HUES48 (cell line): ENCODE results near the gene FAM120AOS.
A peak's percentile ranks its signal among the peaks of the same experiment; 100 is the strongest.

Experiments
- H3K27ac ChIP-seq: one replicate; pipeline ENCODE4 v1.7.0; 2013; ENCODE audit warnings: low read depth, low read length, inconsistent platforms
- H3K27me3 ChIP-seq: 2 replicates; pipeline ENCODE4 v1.6.1; 2013; ENCODE audit warnings: mild to moderate bottlenecking, low read length; ENCODE audit not compliant: control insufficient read depth, insufficient read depth
- H3K36me3 ChIP-seq: 2 replicates; pipeline ENCODE4 v1.6.1; 2013; ENCODE audit warnings: low read length; ENCODE audit not compliant: control insufficient read depth, insufficient read depth
- H3K4me1 ChIP-seq: 2 replicates; pipeline ENCODE4 v1.6.1; 2013; ENCODE audit warnings: mild to moderate bottlenecking, low read length; ENCODE audit not compliant: control insufficient read depth, insufficient read depth
- H3K4me3 ChIP-seq: 2 replicates; pipeline ENCODE4 v1.5.1; 2013; ENCODE audit warnings: mild to moderate bottlenecking, low read depth, low read length
- H3K9ac ChIP-seq: 2 replicates; pipeline ENCODE4 v1.6.1; 2013; ENCODE audit warnings: mild to moderate bottlenecking, low read depth, low read length, moderate library complexity
- H3K9me3 ChIP-seq: 2 replicates; pipeline ENCODE4 v1.6.1; 2013; ENCODE audit warnings: low read length; ENCODE audit not compliant: control insufficient read depth, insufficient read depth

FAM120AOS gene

DNA sequence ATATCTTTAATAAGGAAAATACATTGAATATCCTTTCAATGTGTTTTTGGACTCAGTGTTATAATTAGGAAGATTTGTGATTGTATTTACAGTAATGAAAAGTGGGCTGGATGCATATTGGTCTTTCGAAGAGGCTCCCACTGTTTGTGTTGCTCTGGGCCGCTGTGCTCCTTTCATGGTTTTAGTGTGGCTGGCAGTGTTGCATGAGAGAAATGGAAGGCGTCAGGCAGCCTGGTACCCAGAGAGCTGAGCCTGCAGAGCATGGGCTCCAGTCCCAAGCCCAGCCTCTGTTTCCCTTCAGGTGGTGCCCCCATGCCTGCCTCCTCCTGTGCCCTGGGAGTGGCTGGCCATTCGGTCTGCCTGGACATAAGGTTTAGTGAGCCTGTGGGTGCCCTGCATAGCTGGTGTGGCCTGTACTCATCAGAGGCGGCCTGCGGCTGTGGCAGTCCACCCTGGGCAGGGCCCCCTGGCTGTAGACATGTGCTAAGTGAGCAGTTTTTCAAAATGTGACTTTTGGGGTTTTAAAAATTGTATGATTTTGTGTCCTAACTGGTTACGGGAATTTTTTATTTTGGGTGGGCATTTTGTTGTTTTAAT lies 27.4 kb upstream of the FAM120AOS start:
- no peak overlapping the region for H3K9ac ChIP-seq
- no peaks in the 10 kb centered on the region for H3K9me3 ChIP-seq
- H3K27ac ChIP-seq: no peak overlapping the region
- no peaks in the 10 kb centered on the region for H3K27me3 ChIP-seq
- peaks cover 41% of the 10 kb centered on the region for H3K36me3 ChIP-seq
- no peak overlapping the region for H3K4me3 ChIP-seq
- peaks cover 15% of the 10 kb centered on the region for H3K4me1 ChIP-seq

DNA sequence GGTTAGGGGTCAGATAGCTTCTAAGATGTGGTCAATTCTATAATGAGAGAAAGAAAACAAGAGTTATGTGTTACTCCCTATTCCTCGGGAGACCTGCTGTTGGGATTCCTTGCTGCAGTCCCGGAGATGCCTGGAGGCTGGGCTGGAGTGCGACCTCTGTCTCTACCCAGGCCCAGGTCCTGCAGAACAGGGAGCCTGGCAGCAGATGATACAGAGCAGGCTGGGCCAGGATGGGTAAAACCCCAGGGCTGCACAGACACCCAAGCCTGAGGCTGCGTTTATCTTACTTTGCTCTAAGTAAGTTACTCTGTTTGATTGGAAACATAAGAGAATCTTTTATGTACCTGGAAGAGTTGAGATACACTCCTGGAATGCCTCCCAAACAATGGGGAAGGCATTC lies 26.9 kb upstream of the FAM120AOS start:
- Histone ChIP-seq H3K4me1 (peaks cover 21% of the 10 kb centered on the region), H3K4me3 (no peak overlapping the region), H3K9me3 (no peaks in the 10 kb centered on the region), H3K36me3 (peaks cover 42% of the 10 kb centered on the region), H3K27me3 (no peaks in the 10 kb centered on the region), H3K27ac (peak overlapping the region; percentile 1), H3K9ac (no peak overlapping the region)

DNA sequence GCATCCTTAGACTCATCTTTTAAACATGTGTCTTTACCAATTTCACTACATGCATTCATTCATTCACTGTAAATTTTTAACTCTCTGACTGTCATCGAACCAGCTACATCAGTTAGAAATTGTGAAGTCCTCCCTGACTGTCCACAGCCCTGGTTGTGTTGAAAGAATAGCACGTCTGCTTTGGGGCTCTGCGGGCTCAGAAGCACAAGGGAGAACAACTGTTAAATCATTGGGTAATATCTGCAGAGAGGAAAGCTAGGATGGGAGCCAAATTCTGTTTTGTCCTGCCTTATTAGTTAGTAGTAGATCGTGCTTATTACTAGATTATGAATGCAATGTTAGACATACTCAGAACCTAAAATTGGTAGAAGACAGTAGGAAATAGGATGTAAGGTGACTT lies 26.3 kb upstream of the FAM120AOS start:
- Histone ChIP-seq H3K9me3 (no peaks in the 10 kb centered on the region), H3K27me3 (no peaks in the 10 kb centered on the region), H3K9ac (no peak overlapping the region), H3K36me3 (peaks cover 41% of the 10 kb centered on the region), H3K4me1 (peaks cover 22% of the 10 kb centered on the region), H3K27ac (peak overlapping the region; percentile 1), H3K4me3 (no peak overlapping the region)

GRCh38 chr9:93477397-93477796 lies 24.0 kb upstream of the FAM120AOS start:
- H3K36me3 ChIP-seq: peaks cover 36% of the 10 kb centered on the region
- H3K4me3 ChIP-seq: no peak overlapping the region
- peaks cover 22% of the 10 kb centered on the region for H3K4me1 ChIP-seq
- H3K27ac ChIP-seq: no peak overlapping the region
- H3K9ac ChIP-seq: no peak overlapping the region
- H3K27me3 ChIP-seq: no peaks in the 10 kb centered on the region
- H3K9me3 ChIP-seq: no peaks in the 10 kb centered on the region

- H3K9ac ChIP-seq: no peak overlapping the region
- no peak overlapping the region for H3K27ac ChIP-seq
- H3K27me3 ChIP-seq: no peaks in the 10 kb centered on the region
- H3K9me3 ChIP-seq: no peaks in the 10 kb centered on the region
- peaks cover 22% of the 10 kb centered on the region for H3K4me1 ChIP-seq
- H3K36me3 ChIP-seq: peaks cover 36% of the 10 kb centered on the region
- no peak overlapping the region for H3K4me3 ChIP-seq
Measured at GRCh38 chr9:93476924-93477323, 23.5 kb upstream of the FAM120AOS start.

DNA sequence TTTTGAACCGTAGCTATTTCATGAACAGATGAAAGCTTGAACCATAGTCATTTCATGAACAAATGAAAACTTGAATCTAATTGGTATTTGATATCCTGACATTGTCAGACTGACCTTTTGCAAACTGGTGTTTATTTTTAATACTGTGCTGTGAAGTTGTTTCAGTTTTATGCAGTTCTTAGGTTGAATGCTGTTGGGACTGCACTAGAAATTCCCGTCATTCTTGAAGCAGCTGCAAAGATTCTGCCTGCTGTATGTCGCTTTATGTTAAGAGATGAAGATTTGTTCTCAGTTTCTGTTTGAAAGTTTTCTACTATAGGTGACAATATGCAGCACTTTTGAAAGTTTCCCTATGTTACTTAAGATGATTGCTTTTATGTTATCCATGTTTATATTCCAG lies 22.5 kb upstream of the FAM120AOS start:
- no peak overlapping the region for H3K9ac ChIP-seq
- peaks cover 21% of the 10 kb centered on the region for H3K4me1 ChIP-seq
- H3K9me3 ChIP-seq: no peaks in the 10 kb centered on the region
- H3K4me3 ChIP-seq: no peak overlapping the region
- H3K27me3 ChIP-seq: no peaks in the 10 kb centered on the region
- H3K36me3 ChIP-seq: peaks cover 44% of the 10 kb centered on the region
- no peak overlapping the region for H3K27ac ChIP-seq

GRCh38 chr9:93475108-93475507 lies 21.7 kb upstream of the FAM120AOS start:
- Histone ChIP-seq H3K9ac (no peak overlapping the region), H3K27ac (no peak overlapping the region), H3K4me1 (peaks cover 14% of the 10 kb centered on the region), H3K9me3 (no peaks in the 10 kb centered on the region), H3K4me3 (no peak overlapping the region), H3K27me3 (no peaks in the 10 kb centered on the region), H3K36me3 (peaks cover 44% of the 10 kb centered on the region)

- Histone ChIP-seq H3K4me1 (peaks cover 16% of the 10 kb centered on the region), H3K9ac (no peak overlapping the region), H3K4me3 (no peak overlapping the region), H3K9me3 (no peaks in the 10 kb centered on the region), H3K27ac (no peak overlapping the region), H3K27me3 (no peaks in the 10 kb centered on the region), H3K36me3 (peaks cover 41% of the 10 kb centered on the region)
Measured at GRCh38 chr9:93473411-93473810, 20.0 kb upstream of the FAM120AOS start.

DNA sequence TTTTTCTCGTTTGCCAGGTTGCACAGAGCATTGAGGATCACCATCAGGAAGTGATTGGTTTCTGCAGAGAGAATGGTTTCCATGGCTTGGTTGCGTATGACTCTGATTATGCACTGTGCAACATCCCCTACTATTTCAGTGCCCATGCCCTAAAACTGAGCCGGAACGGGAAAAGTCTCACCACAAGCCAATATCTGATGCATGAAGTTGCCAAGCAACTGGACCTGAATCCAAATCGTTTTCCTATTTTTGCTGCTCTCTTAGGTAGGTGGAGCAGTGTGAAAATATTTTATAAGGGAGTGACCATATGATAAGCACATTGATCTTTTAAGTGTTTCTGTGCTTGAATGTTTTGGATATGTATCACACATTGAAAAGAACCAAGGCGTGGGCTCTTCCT lies 17.7 kb upstream of the FAM120AOS start:
- Histone ChIP-seq H3K4me3 (no peak overlapping the region), H3K9ac (no peak overlapping the region), H3K27ac (no peak overlapping the region), H3K9me3 (no peaks in the 10 kb centered on the region), H3K4me1 (peaks cover 34% of the 10 kb centered on the region), H3K36me3 (peaks cover 20% of the 10 kb centered on the region), H3K27me3 (no peaks in the 10 kb centered on the region)

- Histone ChIP-seq H3K27me3 (no peaks in the 10 kb centered on the region), H3K36me3 (peaks cover 16% of the 10 kb centered on the region)
Measured at GRCh38 chr9:93470391-93470790, 17.0 kb upstream of the FAM120AOS start.

DNA sequence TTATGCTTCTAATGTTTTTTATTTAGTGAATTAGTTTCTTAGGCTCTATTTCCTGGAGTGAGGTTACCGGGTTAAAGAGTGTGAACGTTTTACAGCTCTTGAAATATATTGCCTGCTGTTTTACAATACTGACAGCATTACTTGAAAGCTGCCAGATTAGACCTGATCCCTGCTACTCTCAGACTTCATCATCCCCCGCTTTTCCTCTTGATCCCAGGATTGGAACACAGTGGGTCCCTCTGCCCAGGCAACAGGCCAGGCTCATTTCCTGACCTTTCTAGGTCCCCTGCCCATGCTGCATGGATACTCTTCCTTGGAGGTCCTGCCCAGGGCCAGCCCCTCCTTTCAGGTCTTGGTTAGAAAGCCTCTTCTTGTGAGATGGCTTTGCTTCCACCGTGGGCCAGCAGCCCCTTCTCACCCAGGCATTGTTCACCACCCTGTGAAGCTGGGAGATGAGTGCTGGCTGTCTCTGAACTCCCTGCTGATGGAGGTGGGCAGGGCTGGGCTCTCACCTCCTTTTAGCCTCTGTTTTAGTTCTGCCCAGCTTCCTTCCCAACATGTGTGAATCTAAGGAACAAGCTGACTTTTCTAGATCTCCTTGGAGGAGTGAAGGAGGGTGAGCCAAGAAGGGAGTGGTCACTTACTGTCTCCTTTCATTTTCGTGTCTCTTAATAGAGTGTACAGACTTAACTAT lies 15.5 kb upstream of the FAM120AOS start:
- Histone ChIP-seq H3K4me3 (no peak overlapping the region), H3K9me3 (no peaks in the 10 kb centered on the region), H3K27me3 (no peaks in the 10 kb centered on the region), H3K9ac (no peak overlapping the region), H3K4me1 (peaks cover 49% of the 10 kb centered on the region), H3K36me3 (peaks cover 11% of the 10 kb centered on the region), H3K27ac (no peak overlapping the region)

More at GRCh38 chr9:93470391-93470790, 17.0 kb upstream of the FAM120AOS start:
- H3K9me3 ChIP-seq: no peaks in the 10 kb centered on the region
- no peak overlapping the region for H3K4me3 ChIP-seq
- no peak overlapping the region for H3K27ac ChIP-seq
- H3K9ac ChIP-seq: no peak overlapping the region
- H3K4me1 ChIP-seq: peaks cover 36% of the 10 kb centered on the region
